ENCODE data around the gene NANS.

The NANS gene

GRCh38 chr9:98097836-98098235 is 41.3 kb downstream of the NANS start:
- Histone ChIP-seq H3K36me3 (ENCODE audit: control insufficient read depth, insufficient read depth, low read length) (peaks cover 39% of the 10 kb centered on the region), H3K27ac (ENCODE audit: insufficient read depth, low read length, poor library complexity, severe bottlenecking) (peak overlapping the region; percentile 61), H3K4me1 (ENCODE audit: control insufficient read depth, insufficient read depth, low read length, poor library complexity, severe bottlenecking) (peaks cover 54% of the 10 kb centered on the region), H3K9me3 (ENCODE audit: control insufficient read depth, low read length) (no peaks in the 10 kb centered on the region), H3K27me3 (replicated peaks; ENCODE audit: control insufficient read depth, insufficient read depth, low read length, poor library complexity, severe bottlenecking) (no peaks in the 10 kb centered on the region), H3K4me3 (ENCODE audit: insufficient read depth, low read depth, low read length, poor library complexity, severe bottlenecking) (no peak overlapping the region)
- DNase-seq, result peak; percentile 34 to 53 (median 45)

- peaks cover 62% of the 10 kb centered on the region for H3K4me1 ChIP-seq (ENCODE audit: control insufficient read depth, insufficient read depth, low read length, poor library complexity, severe bottlenecking)
- H3K36me3 ChIP-seq (ENCODE audit: control insufficient read depth, insufficient read depth, low read length), result peaks cover 31% of the 10 kb centered on the region
- H3K4me3 ChIP-seq (ENCODE audit: insufficient read depth, low read depth, low read length, poor library complexity, severe bottlenecking), result no peak overlapping the region
Observed at GRCh38 chr9:98099346-98099745, 42.8 kb downstream of the NANS start.

GRCh38 chr9:98099898-98100297 is 43.4 kb downstream of the NANS start:
- peaks cover 66% of the 10 kb centered on the region for H3K4me1 ChIP-seq (ENCODE audit: control insufficient read depth, insufficient read depth, low read length, poor library complexity, severe bottlenecking)
- H3K27me3 ChIP-seq (replicated peaks; ENCODE audit: control insufficient read depth, insufficient read depth, low read length, poor library complexity, severe bottlenecking), result no peaks in the 10 kb centered on the region
- H3K4me3 ChIP-seq (ENCODE audit: insufficient read depth, low read depth, low read length, poor library complexity, severe bottlenecking), result no peak overlapping the region
- H3K27ac ChIP-seq (ENCODE audit: insufficient read depth, low read length, poor library complexity, severe bottlenecking), result peak overlapping the region; percentile 76
- H3K9me3 ChIP-seq (ENCODE audit: control insufficient read depth, low read length), result no peaks in the 10 kb centered on the region
- H3K36me3 ChIP-seq (ENCODE audit: control insufficient read depth, insufficient read depth, low read length), result peaks cover 26% of the 10 kb centered on the region
- no peak for DNase-seq

More at GRCh38 chr9:98099346-98099745, 42.8 kb downstream of the NANS start:
- H3K27me3 ChIP-seq (replicated peaks; ENCODE audit: control insufficient read depth, insufficient read depth, low read length, poor library complexity, severe bottlenecking), result no peaks in the 10 kb centered on the region
- H3K27ac ChIP-seq (ENCODE audit: insufficient read depth, low read length, poor library complexity, severe bottlenecking), result peak overlapping the region; percentile 76
- peak in 1 of 3 donors; percentile 28 for DNase-seq
- no peaks in the 10 kb centered on the region for H3K9me3 ChIP-seq (ENCODE audit: control insufficient read depth, low read length)

GRCh38 chr9:98100456-98100855 is 43.9 kb downstream of the NANS start:
- Histone ChIP-seq H3K36me3 (ENCODE audit: control insufficient read depth, insufficient read depth, low read length) (peaks cover 20% of the 10 kb centered on the region), H3K27me3 (replicated peaks; ENCODE audit: control insufficient read depth, insufficient read depth, low read length, poor library complexity, severe bottlenecking) (no peaks in the 10 kb centered on the region), H3K4me1 (ENCODE audit: control insufficient read depth, insufficient read depth, low read length, poor library complexity, severe bottlenecking) (peaks cover 72% of the 10 kb centered on the region), H3K27ac (ENCODE audit: insufficient read depth, low read length, poor library complexity, severe bottlenecking) (peak overlapping the region; percentile 76), H3K9me3 (ENCODE audit: control insufficient read depth, low read length) (no peaks in the 10 kb centered on the region), H3K4me3 (ENCODE audit: insufficient read depth, low read depth, low read length, poor library complexity, severe bottlenecking) (no peak overlapping the region)
- no peak for DNase-seq

- DNase-seq, result no peak
- Histone ChIP-seq H3K9me3 (ENCODE audit: control insufficient read depth, low read length) (no peaks in the 10 kb centered on the region), H3K4me3 (ENCODE audit: insufficient read depth, low read depth, low read length, poor library complexity, severe bottlenecking) (peak overlapping the region; percentile 8), H3K27me3 (replicated peaks; ENCODE audit: control insufficient read depth, insufficient read depth, low read length, poor library complexity, severe bottlenecking) (no peaks in the 10 kb centered on the region), H3K27ac (ENCODE audit: insufficient read depth, low read length, poor library complexity, severe bottlenecking) (peak overlapping the region; percentile 76), H3K4me1 (ENCODE audit: control insufficient read depth, insufficient read depth, low read length, poor library complexity, severe bottlenecking) (peaks cover 80% of the 10 kb centered on the region), H3K36me3 (ENCODE audit: control insufficient read depth, insufficient read depth, low read length) (peaks cover 11% of the 10 kb centered on the region)
Observed at GRCh38 chr9:98101416-98101815, 44.9 kb downstream of the NANS start.

GRCh38 chr9:98101868-98102273 is 45.3 kb downstream of the NANS start:
- DNase-seq, result peak; percentile 74 to 78 (median 75)
- peak overlapping the region; percentile 31 for H3K4me3 ChIP-seq (ENCODE audit: insufficient read depth, low read depth, low read length, poor library complexity, severe bottlenecking)
- H3K9me3 ChIP-seq (ENCODE audit: control insufficient read depth, low read length), result no peaks in the 10 kb centered on the region
- H3K36me3 ChIP-seq (ENCODE audit: control insufficient read depth, insufficient read depth, low read length), result peaks cover 10% of the 10 kb centered on the region
- peaks cover 82% of the 10 kb centered on the region for H3K4me1 ChIP-seq (ENCODE audit: control insufficient read depth, insufficient read depth, low read length, poor library complexity, severe bottlenecking)
- peak overlapping the region; percentile 79 for H3K27ac ChIP-seq (ENCODE audit: insufficient read depth, low read length, poor library complexity, severe bottlenecking)
- no peaks in the 10 kb centered on the region for H3K27me3 ChIP-seq (replicated peaks; ENCODE audit: control insufficient read depth, insufficient read depth, low read length, poor library complexity, severe bottlenecking)

GRCh38 chr9:98104445-98104881 is 47.9 kb downstream of the NANS start:
- peak overlapping the region; percentile 8 for H3K4me3 ChIP-seq (ENCODE audit: insufficient read depth, low read depth, low read length, poor library complexity, severe bottlenecking)
- H3K4me1 ChIP-seq (ENCODE audit: control insufficient read depth, insufficient read depth, low read length, poor library complexity, severe bottlenecking), result peaks cover 73% of the 10 kb centered on the region
- no peaks in the 10 kb centered on the region for H3K27me3 ChIP-seq (replicated peaks; ENCODE audit: control insufficient read depth, insufficient read depth, low read length, poor library complexity, severe bottlenecking)
- DNase-seq, result no peak
- H3K9me3 ChIP-seq (ENCODE audit: control insufficient read depth, low read length), result no peaks in the 10 kb centered on the region
- H3K36me3 ChIP-seq (ENCODE audit: control insufficient read depth, insufficient read depth, low read length), result peaks cover 4% of the 10 kb centered on the region
- H3K27ac ChIP-seq (ENCODE audit: insufficient read depth, low read length, poor library complexity, severe bottlenecking), result peak overlapping the region; percentile 59

- H3K36me3 ChIP-seq (ENCODE audit: control insufficient read depth, insufficient read depth, low read length), result no peaks in the 10 kb centered on the region
- H3K4me3 ChIP-seq (ENCODE audit: insufficient read depth, low read depth, low read length, poor library complexity, severe bottlenecking), result no peak overlapping the region
- no peaks in the 10 kb centered on the region for H3K9me3 ChIP-seq (ENCODE audit: control insufficient read depth, low read length)
- no peaks in the 10 kb centered on the region for H3K27me3 ChIP-seq (replicated peaks; ENCODE audit: control insufficient read depth, insufficient read depth, low read length, poor library complexity, severe bottlenecking)
- no peak for DNase-seq
- peak overlapping the region; percentile 59 for H3K27ac ChIP-seq (ENCODE audit: insufficient read depth, low read length, poor library complexity, severe bottlenecking)
- H3K4me1 ChIP-seq (ENCODE audit: control insufficient read depth, insufficient read depth, low read length, poor library complexity, severe bottlenecking), result peaks cover 70% of the 10 kb centered on the region
Observed at GRCh38 chr9:98105006-98105405, 48.5 kb downstream of the NANS start.

- Histone ChIP-seq H3K4me1 (ENCODE audit: control insufficient read depth, insufficient read depth, low read length, poor library complexity, severe bottlenecking) (peaks cover 52% of the 10 kb centered on the region), H3K27ac (ENCODE audit: insufficient read depth, low read length, poor library complexity, severe bottlenecking) (peak overlapping the region; percentile 74), H3K4me3 (ENCODE audit: insufficient read depth, low read depth, low read length, poor library complexity, severe bottlenecking) (no peak overlapping the region), H3K36me3 (ENCODE audit: control insufficient read depth, insufficient read depth, low read length) (no peaks in the 10 kb centered on the region), H3K27me3 (replicated peaks; ENCODE audit: control insufficient read depth, insufficient read depth, low read length, poor library complexity, severe bottlenecking) (no peaks in the 10 kb centered on the region), H3K9me3 (ENCODE audit: control insufficient read depth, low read length) (no peaks in the 10 kb centered on the region)
- no peak for DNase-seq
Observed at GRCh38 chr9:98107926-98108325, 51.4 kb downstream of the NANS start.

GRCh38 chr9:98108531-98109031 is 52.0 kb downstream of the NANS start:
- Histone ChIP-seq H3K27me3 (replicated peaks; ENCODE audit: control insufficient read depth, insufficient read depth, low read length, poor library complexity, severe bottlenecking) (no peaks in the 10 kb centered on the region), H3K27ac (ENCODE audit: insufficient read depth, low read length, poor library complexity, severe bottlenecking) (peak overlapping the region; percentile 74), H3K4me3 (ENCODE audit: insufficient read depth, low read depth, low read length, poor library complexity, severe bottlenecking) (no peak overlapping the region), H3K36me3 (ENCODE audit: control insufficient read depth, insufficient read depth, low read length) (no peaks in the 10 kb centered on the region), H3K4me1 (ENCODE audit: control insufficient read depth, insufficient read depth, low read length, poor library complexity, severe bottlenecking) (peaks cover 46% of the 10 kb centered on the region), H3K9me3 (ENCODE audit: control insufficient read depth, low read length) (no peaks in the 10 kb centered on the region)
- peak in 1 of 3 donors; percentile 19 for DNase-seq
